GM12891 (cell line): Measurements from ENCODE around the gene PGP.

Experiments
- PAX5 ChIP-seq: IDR thresholded peaks from 2 replicates; pipeline ENCODE4 v1.6.1; 2011; ENCODE audit warnings: low read length, moderate library complexity, mild to moderate bottlenecking; ENCODE audit not compliant: insufficient read depth, severe bottlenecking
- POLR2A ChIP-seq: IDR thresholded peaks from 2 replicates; pipeline ENCODE4 v1.6.1; 2011; ENCODE audit warnings: low read depth, low read length, control low read depth
- POLR2AphosphoS5 ChIP-seq: IDR thresholded peaks from 2 replicates; pipeline ENCODE4 v1.6.1; 2011; ENCODE audit warnings: low read depth, low read length, control low read depth
- POU2F2 ChIP-seq: IDR thresholded peaks from 2 replicates; pipeline ENCODE4 v1.6.1; 2011; ENCODE audit warnings: low read depth, mild to moderate bottlenecking, control low read depth, low read length, moderate library complexity
- SPI1 ChIP-seq: IDR thresholded peaks from 2 replicates; pipeline ENCODE4 v1.6.1; 2011; ENCODE audit warnings: low read depth, low read length, control low read depth
- TAF1 ChIP-seq: IDR thresholded peaks from 2 replicates; pipeline ENCODE4 v1.6.1; 2011; ENCODE audit warnings: low read depth, low read length, control low read depth

- TF ChIP-seq POLR2AphosphoS5: no peak
- TF ChIP-seq POLR2A: no peak
- TF ChIP-seq TAF1: no peak
- TF ChIP-seq SPI1: no peak
- no peak for TF ChIP-seq POU2F2
- no peak for TF ChIP-seq PAX5
Observed at GRCh38 chr16:2223942-2224486, 9.4 kb upstream of the PGP start.
